GM23338 (cell line): ENCODE data around the gene CFAP299. TPM values are rescaled to one million over a fixed set of nuclear protein-coding genes. Genes with fewer than 3 reads are reported as not detected.
"Not testable (repeated sequence)": the region's sequence is repeated elsewhere in the genome, so short reads cannot be mapped to it uniquely, and the experiment has no call there.

ENCODE experiments used
- ATAC-seq: fragments of 200-7000 bp; cut with Tn5 transposase; 3 replicates; pipeline ENCODE4 v1.9.1; 2020
- DNase-seq: peaks from one replicate; pipeline ENCODE4 v3.0.0-alpha.2; 2015; ENCODE audit warnings: low spot score
- H2AFZ ChIP-seq: fragments of 200-600 bp; sonication (generic); 2 replicates; pipeline ENCODE4 v1.8.0; 2016; ENCODE audit warnings: antibody characterized with exemption, mild to moderate bottlenecking, moderate library complexity
- H3F3A ChIP-seq: fragments of 200-600 bp; sonication (generic); replicated peaks from 2 replicates; pipeline ENCODE4 v1.8.0; 2017; ENCODE audit warnings: antibody characterized with exemption, mixed run types, low read depth
- H3K27ac ChIP-seq: fragments of 200-600 bp; sonication (generic); 2 replicates; pipeline ENCODE4 v1.6.1; 2016; ENCODE audit warnings: low read depth
- H3K27me3 ChIP-seq: fragments of 200-600 bp; sonication (generic); 2 replicates; pipeline ENCODE4 v1.8.0; 2016; ENCODE audit warnings: mild to moderate bottlenecking, mixed run types, moderate library complexity; ENCODE audit not compliant: insufficient read depth
- H3K36me3 ChIP-seq: fragments of 200-600 bp; sonication (generic); 2 replicates; pipeline ENCODE4 v1.8.0; 2016; ENCODE audit warnings: mild to moderate bottlenecking; ENCODE audit not compliant: insufficient read depth
- H3K4me1 ChIP-seq: fragments of 200-600 bp; sonication (generic); 2 replicates; pipeline ENCODE4 v1.8.0; 2016; ENCODE audit warnings: mild to moderate bottlenecking, moderate library complexity; ENCODE audit not compliant: insufficient read depth
- H3K4me2 ChIP-seq: fragments of 200-600 bp; sonication (generic); 2 replicates; pipeline ENCODE4 v1.7.1; 2017; ENCODE audit warnings: mixed run types
- H3K4me3 ChIP-seq: fragments of 200-600 bp; sonication (generic); 2 replicates; pipeline ENCODE4 v1.6.1; 2016; ENCODE audit warnings: mixed run types
- H3K79me2 ChIP-seq: fragments of 200-600 bp; sonication (generic); replicated peaks from 2 replicates; pipeline ENCODE4 v1.8.0; 2017; ENCODE audit warnings: mild to moderate bottlenecking; ENCODE audit not compliant: insufficient read depth
- H3K9me2 ChIP-seq: fragments of 200-600 bp; sonication (generic); 2 replicates; pipeline ENCODE4 v1.8.0; 2017; ENCODE audit not compliant: insufficient read depth
- H4K20me1 ChIP-seq: fragments of 200-600 bp; sonication (generic); replicated peaks from 2 replicates; pipeline ENCODE4 v1.8.0; 2017; ENCODE audit warnings: mild to moderate bottlenecking; ENCODE audit not compliant: insufficient read depth
- H3K27ac Mint-ChIP-seq: 2 replicates; pipeline ENCODE4 v1.8.0; 2020; ENCODE audit warnings: inconsistent platforms, mild to moderate bottlenecking, moderate library complexity, mixed read lengths
- H3K27me3 Mint-ChIP-seq: 3 replicates; pipeline ENCODE4 v1.8.0; 2022; ENCODE audit warnings: low read depth, mild to moderate bottlenecking, moderate library complexity, mixed read lengths, inconsistent platforms; ENCODE audit not compliant: insufficient read depth, poor library complexity
- H3K36me3 Mint-ChIP-seq: 3 replicates; pipeline ENCODE4 v1.8.0; 2021; ENCODE audit warnings: low read depth, mild to moderate bottlenecking, inconsistent platforms, moderate library complexity, mixed read lengths
- H3K4me1 Mint-ChIP-seq: 3 replicates; pipeline ENCODE4 v1.8.0; 2020; ENCODE audit warnings: mild to moderate bottlenecking, inconsistent platforms, mixed read lengths
- H3K4me3 Mint-ChIP-seq: 3 replicates; pipeline ENCODE4 v1.8.0; 2021; ENCODE audit warnings: moderate library complexity, mild to moderate bottlenecking, inconsistent platforms, mixed read lengths
- H3K9me3 Mint-ChIP-seq: 3 replicates; pipeline ENCODE4 v1.8.0; 2020; ENCODE audit warnings: moderate library complexity, mild to moderate bottlenecking, inconsistent platforms, mixed read lengths
- CREB1 ChIP-seq: fragments of 250-450 bp; sonication (Bioruptor Pico); IDR thresholded peaks from 2 replicates; pipeline ENCODE4 v1.5.0; 2020; ENCODE audit warnings: low read depth, mild to moderate bottlenecking, moderate library complexity
- EZH2 ChIP-seq: fragments of 200-600 bp; sonication (generic); IDR thresholded peaks from one replicate; pipeline ENCODE4 v1.8.0; 2017; ENCODE audit warnings: antibody characterized with exemption, mild to moderate bottlenecking, low read depth; ENCODE audit not compliant: unreplicated experiment
- EZH2phosphoT487 ChIP-seq: fragments of 200-600 bp; sonication (generic); IDR thresholded peaks from one replicate; pipeline ENCODE4 v1.8.1; 2018; ENCODE audit warnings: antibody characterized with exemption; ENCODE audit not compliant: unreplicated experiment
- JUNB ChIP-seq: IDR thresholded peaks from one replicate; pipeline ENCODE4 v1.6.1; 2016; ENCODE audit warnings: antibody characterized with exemption; ENCODE audit not compliant: unreplicated experiment
- NANOG ChIP-seq: IDR thresholded peaks from 2 replicates; pipeline ENCODE4 v1.6.1; 2016; ENCODE audit warnings: antibody characterized with exemption, borderline replicate concordance
- POLR2AphosphoS5 ChIP-seq: IDR thresholded peaks from 2 replicates; pipeline ENCODE4 v1.6.1; 2016; ENCODE audit warnings: antibody characterized with exemption, low read depth
- STAT1 ChIP-seq: IDR thresholded peaks from one replicate; pipeline ENCODE4 v1.6.1; 2016; ENCODE audit warnings: antibody characterized with exemption; ENCODE audit not compliant: unreplicated experiment
- ZNF114 ChIP-seq: fragments of 250-450 bp; sonication (Bioruptor Pico); IDR thresholded peaks from 2 replicates; pipeline ENCODE4 v1.5.0; 2020; ENCODE audit warnings: mild to moderate bottlenecking, moderate library complexity
- ZNF331 ChIP-seq: fragments of 250-450 bp; sonication (Bioruptor Pico); IDR thresholded peaks from 2 replicates; pipeline ENCODE4 v1.5.0; 2020; ENCODE audit warnings: low read depth, mild to moderate bottlenecking, moderate library complexity
- polyA plus RNA-seq: library from polyadenylated mRNA; unstranded; fragments of >200 nt; fragmentation: Nextera tagmentation; extraction: Ambion mirVana; gene quantifications from 2 replicates; pipeline ENCODE4 v1.2.1, GENCODE V29; 2016
- total RNA-seq: library from RNA; depleted of rRNA; stranded (reverse); fragments of >200 nt; shearing (Covaris generic); gene quantifications from 2 replicates; pipeline ENCODE4 v1.2.3, GENCODE V29; 2014
- TF ChIP-seq, protein P1 (sequence below): IDR thresholded peaks from one replicate; pipeline ENCODE4 v1.6.1; 2018; ENCODE audit warnings: antibody characterized with exemption; ENCODE audit not compliant: unreplicated experiment
- TF ChIP-seq, protein P2 (sequence below): IDR thresholded peaks from 2 replicates; pipeline ENCODE4 v1.6.1; 2016; ENCODE audit warnings: antibody characterized with exemption
- TF ChIP-seq, protein P3 (sequence below): fragments of 250-450 bp; sonication (Bioruptor Pico); IDR thresholded peaks from 2 replicates; pipeline ENCODE4 v1.5.0; 2020; ENCODE audit warnings: mild to moderate bottlenecking, moderate library complexity

Gene CFAP299
- total and polyA plus RNA-seq, 2 experiments from 2014 or later, result not detected

DNA sequence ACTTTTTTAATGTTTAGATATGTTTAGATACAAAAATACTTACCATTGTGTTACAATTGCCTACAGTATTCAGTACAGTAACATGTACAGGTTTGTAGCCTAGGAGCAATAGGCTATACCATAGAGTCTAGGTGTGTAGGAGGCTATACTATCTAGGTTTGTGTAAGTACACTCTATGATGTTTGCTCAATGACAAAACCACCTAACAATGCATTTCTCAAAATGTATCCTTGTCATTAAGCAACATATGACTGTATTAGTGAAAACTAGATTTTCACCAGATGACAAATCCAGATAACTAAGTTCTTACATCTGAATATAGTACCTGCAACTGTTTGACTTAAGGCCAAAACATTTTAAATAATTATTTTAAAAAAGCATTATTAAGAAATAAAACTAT, 19.7 kb upstream of the CFAP299 start:
- not testable (repeated sequence) for H4K20me1 ChIP-seq, H3K27ac ChIP-seq, H3K9me2 ChIP-seq, H3K4me1 ChIP-seq, H3K4me3 ChIP-seq, H3K27ac Mint-ChIP-seq, H2AFZ ChIP-seq, H3K27me3 ChIP-seq, H3K79me2 ChIP-seq, H3K4me3 Mint-ChIP-seq, H3K9me3 Mint-ChIP-seq, H3K4me1 Mint-ChIP-seq, DNase-seq, H3K36me3 Mint-ChIP-seq, H3F3A ChIP-seq, ATAC-seq, H3K36me3 ChIP-seq, H3K4me2 ChIP-seq, H3K27me3 Mint-ChIP-seq

DNA sequence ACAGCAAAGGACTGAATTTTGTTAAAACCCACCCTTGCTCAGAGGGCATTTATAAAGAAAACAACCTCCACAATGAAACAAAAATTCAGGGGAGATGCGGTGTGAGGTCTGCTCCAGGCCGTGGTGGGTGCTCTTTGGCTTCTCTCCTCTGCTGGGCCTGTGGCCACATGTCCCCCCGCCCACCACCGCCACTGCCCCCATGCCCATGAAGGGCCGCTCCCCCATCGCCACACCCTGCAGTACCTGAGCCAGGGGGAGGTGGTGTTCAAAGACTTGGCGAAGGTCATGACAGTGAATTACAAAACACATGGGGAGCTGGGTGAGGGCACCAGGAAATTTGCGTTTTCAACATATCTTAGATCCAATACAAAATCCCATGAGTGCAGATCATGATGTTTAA, 14.2 kb upstream of the CFAP299 start:
- Histone ChIP-seq H3K36me3 (no peaks in the 10 kb centered on the region), H3K9me2 (no peaks in the 10 kb centered on the region), H3F3A (no peaks in the 10 kb centered on the region), H2AFZ (no peak overlapping the region), H3K79me2 (no peaks in the 10 kb centered on the region), H3K27ac (no peak overlapping the region), H3K27me3 (no peaks in the 10 kb centered on the region), H3K4me1 (no peaks in the 10 kb centered on the region), H3K4me3 (no peak overlapping the region), H3K4me2 (no peak overlapping the region), H4K20me1 (no peaks in the 10 kb centered on the region)
- Mint-ChIP-seq H3K9me3 (no peaks in the 10 kb centered on the region), H3K4me3 (no peak overlapping the region), H3K36me3 (no peaks in the 10 kb centered on the region), H3K4me1 (no peaks in the 10 kb centered on the region), H3K27me3 (no peaks in the 10 kb centered on the region), H3K27ac (no peak overlapping the region)
- ATAC-seq, result no peak
- no peak for DNase-seq
- no peak for TF ChIP-seq EZH2phosphoT487
- TF ChIP-seq POLR2AphosphoS5, result no peak
- TF ChIP-seq ZNF114 (CRISPR knock-in tag), result no peak
- TF ChIP-seq, protein P1, sequence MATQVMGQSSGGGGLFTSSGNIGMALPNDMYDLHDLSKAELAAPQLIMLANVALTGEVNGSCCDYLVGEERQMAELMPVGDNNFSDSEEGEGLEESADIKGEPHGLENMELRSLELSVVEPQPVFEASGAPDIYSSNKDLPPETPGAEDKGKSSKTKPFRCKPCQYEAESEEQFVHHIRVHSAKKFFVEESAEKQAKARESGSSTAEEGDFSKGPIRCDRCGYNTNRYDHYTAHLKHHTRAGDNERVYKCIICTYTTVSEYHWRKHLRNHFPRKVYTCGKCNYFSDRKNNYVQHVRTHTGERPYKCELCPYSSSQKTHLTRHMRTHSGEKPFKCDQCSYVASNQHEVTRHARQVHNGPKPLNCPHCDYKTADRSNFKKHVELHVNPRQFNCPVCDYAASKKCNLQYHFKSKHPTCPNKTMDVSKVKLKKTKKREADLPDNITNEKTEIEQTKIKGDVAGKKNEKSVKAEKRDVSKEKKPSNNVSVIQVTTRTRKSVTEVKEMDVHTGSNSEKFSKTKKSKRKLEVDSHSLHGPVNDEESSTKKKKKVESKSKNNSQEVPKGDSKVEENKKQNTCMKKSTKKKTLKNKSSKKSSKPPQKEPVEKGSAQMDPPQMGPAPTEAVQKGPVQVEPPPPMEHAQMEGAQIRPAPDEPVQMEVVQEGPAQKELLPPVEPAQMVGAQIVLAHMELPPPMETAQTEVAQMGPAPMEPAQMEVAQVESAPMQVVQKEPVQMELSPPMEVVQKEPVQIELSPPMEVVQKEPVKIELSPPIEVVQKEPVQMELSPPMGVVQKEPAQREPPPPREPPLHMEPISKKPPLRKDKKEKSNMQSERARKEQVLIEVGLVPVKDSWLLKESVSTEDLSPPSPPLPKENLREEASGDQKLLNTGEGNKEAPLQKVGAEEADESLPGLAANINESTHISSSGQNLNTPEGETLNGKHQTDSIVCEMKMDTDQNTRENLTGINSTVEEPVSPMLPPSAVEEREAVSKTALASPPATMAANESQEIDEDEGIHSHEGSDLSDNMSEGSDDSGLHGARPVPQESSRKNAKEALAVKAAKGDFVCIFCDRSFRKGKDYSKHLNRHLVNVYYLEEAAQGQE, result no peak
- TF ChIP-seq JUNB, result no peak
- no peak for TF ChIP-seq CREB1 (CRISPR knock-in tag)
- TF ChIP-seq, protein P2, sequence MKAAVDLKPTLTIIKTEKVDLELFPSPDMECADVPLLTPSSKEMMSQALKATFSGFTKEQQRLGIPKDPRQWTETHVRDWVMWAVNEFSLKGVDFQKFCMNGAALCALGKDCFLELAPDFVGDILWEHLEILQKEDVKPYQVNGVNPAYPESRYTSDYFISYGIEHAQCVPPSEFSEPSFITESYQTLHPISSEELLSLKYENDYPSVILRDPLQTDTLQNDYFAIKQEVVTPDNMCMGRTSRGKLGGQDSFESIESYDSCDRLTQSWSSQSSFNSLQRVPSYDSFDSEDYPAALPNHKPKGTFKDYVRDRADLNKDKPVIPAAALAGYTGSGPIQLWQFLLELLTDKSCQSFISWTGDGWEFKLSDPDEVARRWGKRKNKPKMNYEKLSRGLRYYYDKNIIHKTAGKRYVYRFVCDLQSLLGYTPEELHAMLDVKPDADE, result no peak
- TF ChIP-seq STAT1, result no peak
- no peak for TF ChIP-seq ZNF331
- TF ChIP-seq, protein P3, sequence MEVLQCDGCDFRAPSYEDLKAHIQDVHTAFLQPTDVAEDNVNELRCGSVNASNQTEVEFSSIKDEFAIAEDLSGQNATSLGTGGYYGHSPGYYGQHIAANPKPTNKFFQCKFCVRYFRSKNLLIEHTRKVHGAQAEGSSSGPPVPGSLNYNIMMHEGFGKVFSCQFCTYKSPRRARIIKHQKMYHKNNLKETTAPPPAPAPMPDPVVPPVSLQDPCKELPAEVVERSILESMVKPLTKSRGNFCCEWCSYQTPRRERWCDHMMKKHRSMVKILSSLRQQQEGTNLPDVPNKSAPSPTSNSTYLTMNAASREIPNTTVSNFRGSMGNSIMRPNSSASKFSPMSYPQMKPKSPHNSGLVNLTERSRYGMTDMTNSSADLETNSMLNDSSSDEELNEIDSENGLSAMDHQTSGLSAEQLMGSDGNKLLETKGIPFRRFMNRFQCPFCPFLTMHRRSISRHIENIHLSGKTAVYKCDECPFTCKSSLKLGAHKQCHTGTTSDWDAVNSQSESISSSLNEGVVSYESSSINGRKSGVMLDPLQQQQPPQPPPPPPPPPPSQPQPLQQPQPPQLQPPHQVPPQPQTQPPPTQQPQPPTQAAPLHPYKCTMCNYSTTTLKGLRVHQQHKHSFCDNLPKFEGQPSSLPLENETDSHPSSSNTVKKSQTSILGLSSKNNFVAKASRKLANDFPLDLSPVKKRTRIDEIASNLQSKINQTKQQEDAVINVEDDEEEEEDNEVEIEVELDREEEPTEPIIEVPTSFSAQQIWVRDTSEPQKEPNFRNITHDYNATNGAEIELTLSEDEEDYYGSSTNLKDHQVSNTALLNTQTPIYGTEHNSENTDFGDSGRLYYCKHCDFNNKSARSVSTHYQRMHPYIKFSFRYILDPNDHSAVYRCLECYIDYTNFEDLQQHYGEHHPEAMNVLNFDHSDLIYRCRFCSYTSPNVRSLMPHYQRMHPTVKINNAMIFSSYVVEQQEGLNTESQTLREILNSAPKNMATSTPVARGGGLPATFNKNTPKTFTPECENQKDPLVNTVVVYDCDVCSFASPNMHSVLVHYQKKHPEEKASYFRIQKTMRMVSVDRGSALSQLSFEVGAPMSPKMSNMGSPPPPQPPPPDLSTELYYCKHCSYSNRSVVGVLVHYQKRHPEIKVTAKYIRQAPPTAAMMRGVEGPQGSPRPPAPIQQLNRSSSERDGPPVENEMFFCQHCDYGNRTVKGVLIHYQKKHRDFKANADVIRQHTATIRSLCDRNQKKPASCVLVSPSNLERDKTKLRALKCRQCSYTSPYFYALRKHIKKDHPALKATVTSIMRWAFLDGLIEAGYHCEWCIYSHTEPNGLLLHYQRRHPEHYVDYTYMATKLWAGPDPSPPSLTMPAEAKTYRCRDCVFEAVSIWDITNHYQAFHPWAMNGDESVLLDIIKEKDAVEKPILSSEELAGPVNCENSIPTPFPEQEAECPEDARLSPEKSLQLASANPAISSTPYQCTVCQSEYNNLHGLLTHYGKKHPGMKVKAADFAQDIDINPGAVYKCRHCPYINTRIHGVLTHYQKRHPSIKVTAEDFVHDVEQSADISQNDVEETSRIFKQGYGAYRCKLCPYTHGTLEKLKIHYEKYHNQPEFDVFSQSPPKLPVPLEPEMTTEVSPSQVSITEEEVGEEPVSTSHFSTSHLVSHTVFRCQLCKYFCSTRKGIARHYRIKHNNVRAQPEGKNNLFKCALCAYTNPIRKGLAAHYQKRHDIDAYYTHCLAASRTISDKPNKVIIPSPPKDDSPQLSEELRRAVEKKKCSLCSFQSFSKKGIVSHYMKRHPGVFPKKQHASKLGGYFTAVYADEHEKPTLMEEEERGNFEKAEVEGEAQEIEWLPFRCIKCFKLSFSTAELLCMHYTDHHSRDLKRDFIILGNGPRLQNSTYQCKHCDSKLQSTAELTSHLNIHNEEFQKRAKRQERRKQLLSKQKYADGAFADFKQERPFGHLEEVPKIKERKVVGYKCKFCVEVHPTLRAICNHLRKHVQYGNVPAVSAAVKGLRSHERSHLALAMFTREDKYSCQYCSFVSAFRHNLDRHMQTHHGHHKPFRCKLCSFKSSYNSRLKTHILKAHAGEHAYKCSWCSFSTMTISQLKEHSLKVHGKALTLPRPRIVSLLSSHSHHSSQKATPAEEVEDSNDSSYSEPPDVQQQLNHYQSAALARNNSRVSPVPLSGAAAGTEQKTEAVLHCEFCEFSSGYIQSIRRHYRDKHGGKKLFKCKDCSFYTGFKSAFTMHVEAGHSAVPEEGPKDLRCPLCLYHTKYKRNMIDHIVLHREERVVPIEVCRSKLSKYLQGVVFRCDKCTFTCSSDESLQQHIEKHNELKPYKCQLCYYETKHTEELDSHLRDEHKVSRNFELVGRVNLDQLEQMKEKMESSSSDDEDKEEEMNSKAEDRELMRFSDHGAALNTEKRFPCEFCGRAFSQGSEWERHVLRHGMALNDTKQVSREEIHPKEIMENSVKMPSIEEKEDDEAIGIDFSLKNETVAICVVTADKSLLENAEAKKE (CRISPR knock-in tag), result no peak
- no peak for TF ChIP-seq NANOG
- no peak for TF ChIP-seq EZH2
